NCI-H1105 treated with DMSO at 0.1 percent for 48 hours (cell line): ENCODE measurements around the gene TNFRSF11A.

ENCODE experiments used
- DNase-seq: peaks from one replicate; lab custom pipeline; 2025; lab: John Stamatoyannopoulos, UW

Gene TNFRSF11A

GRCh38 chr18:62384068-62384467 lies 59.0 kb downstream of the TNFRSF11A start:
- DNase-seq: no peak

- no peak for DNase-seq
Observed at GRCh38 chr18:62384610-62385097, 59.5 kb downstream of the TNFRSF11A start.

- no peak for DNase-seq
Observed at GRCh38 chr18:62386091-62386490, 61.0 kb downstream of the TNFRSF11A start.

- no peak for DNase-seq
Observed at GRCh38 chr18:62386601-62387000, 61.5 kb downstream of the TNFRSF11A start.

GRCh38 chr18:62387257-62387656 lies 62.1 kb downstream of the TNFRSF11A start:
- DNase-seq: no peak

- no peak for DNase-seq
Observed at GRCh38 chr18:62388855-62389760, 64.0 kb downstream of the TNFRSF11A start.

GRCh38 chr18:62389761-62390481 lies 64.8 kb downstream of the TNFRSF11A start:
- DNase-seq: no peak

GRCh38 chr18:62394006-62394763 lies 69.1 kb downstream of the TNFRSF11A start:
- DNase-seq: no peak

GRCh38 chr18:62396381-62396780 lies 71.3 kb downstream of the TNFRSF11A start:
- DNase-seq: no peak

- no peak for DNase-seq
Observed at GRCh38 chr18:62396967-62397366, 71.9 kb downstream of the TNFRSF11A start.

- DNase-seq: no peak
Observed at GRCh38 chr18:62398291-62398690, 73.2 kb downstream of the TNFRSF11A start.

GRCh38 chr18:62399276-62399675 lies 74.2 kb downstream of the TNFRSF11A start:
- no peak for DNase-seq

GRCh38 chr18:62399781-62400308 lies 74.7 kb downstream of the TNFRSF11A start:
- peak; percentile 32 for DNase-seq

- DNase-seq: no peak
Observed at GRCh38 chr18:62400916-62401315, 75.8 kb downstream of the TNFRSF11A start.

GRCh38 chr18:62402342-62402948 lies 77.3 kb downstream of the TNFRSF11A start:
- no peak for DNase-seq

- no peak for DNase-seq
Observed at GRCh38 chr18:62403120-62403519, 78.0 kb downstream of the TNFRSF11A start.

GRCh38 chr18:62404881-62405280 lies 79.8 kb downstream of the TNFRSF11A start:
- no peak for DNase-seq

- DNase-seq: no peak
Observed at GRCh38 chr18:62407660-62408059, 82.5 kb downstream of the TNFRSF11A start.

- DNase-seq: no peak
Observed at GRCh38 chr18:62409821-62410220, 84.7 kb downstream of the TNFRSF11A start.

- DNase-seq: no peak
Observed at GRCh38 chr18:62412231-62412979, 87.3 kb downstream of the TNFRSF11A start.

GRCh38 chr18:62413206-62413605 lies 88.1 kb downstream of the TNFRSF11A start:
- DNase-seq: no peak
